ENCODE results near the gene USB1. TPM values are rescaled to one million over a fixed set of nuclear protein-coding genes. Genes with fewer than 3 reads are reported as not detected.
A peak's percentile ranks its signal among the peaks of the same experiment; 100 is the strongest.

USB1 gene
- total RNA-seq, 4 donors from 2014 or later = 21.3 to 63.4 (median 45.2) TPM

DNA sequence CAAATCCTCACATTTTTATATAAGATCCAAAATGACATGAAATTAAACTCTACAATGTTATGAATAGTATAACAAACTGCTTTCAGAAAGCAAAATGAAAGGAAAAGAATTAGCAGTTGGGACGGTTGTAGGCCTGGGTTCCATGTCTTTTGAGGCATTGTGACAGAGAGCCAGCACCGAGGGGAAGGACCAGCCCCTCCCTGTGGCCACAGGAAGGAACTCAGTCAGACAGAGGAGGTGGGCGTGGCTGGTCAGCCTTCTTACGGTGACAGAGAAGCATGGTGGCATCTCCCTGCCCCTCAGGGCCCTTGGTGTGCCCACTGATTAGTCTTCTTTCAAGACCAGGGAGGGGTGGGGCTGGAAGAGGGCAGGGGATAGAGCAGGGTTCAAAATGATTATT lies 6.4 kb upstream of the USB1 start:
- in situ Hi-C loops (cut with MboI; ENCODE audit: low pct_ligation_motif_present in 1 of 4, low pct_unique_long_range_greater_than_20kb in 1 of 4, low sequenced_read_pairs in 3 of 4) = no loop called here
- H3K27me3 ChIP-seq = no peaks in the 10 kb centered on the region
- 23% methylated on average over 4 of the region's 4 CpGs; no CpG with 5 or more reads in 1 of the 2 donors for WGBS, 2 donors (ENCODE audit: low coverage in 1 of 2)
- no peak overlapping the region for H3K4me3 ChIP-seq
- no peak overlapping the region for H3K27ac ChIP-seq
- TF ChIP-seq EP300 (IDR thresholded peaks at IDR 0.05; ENCODE audit: low read depth) = no peak
- TF ChIP-seq POLR2AphosphoS5 (IDR thresholded peaks at IDR 0.05) = no peak
- TF ChIP-seq, protein P1, sequence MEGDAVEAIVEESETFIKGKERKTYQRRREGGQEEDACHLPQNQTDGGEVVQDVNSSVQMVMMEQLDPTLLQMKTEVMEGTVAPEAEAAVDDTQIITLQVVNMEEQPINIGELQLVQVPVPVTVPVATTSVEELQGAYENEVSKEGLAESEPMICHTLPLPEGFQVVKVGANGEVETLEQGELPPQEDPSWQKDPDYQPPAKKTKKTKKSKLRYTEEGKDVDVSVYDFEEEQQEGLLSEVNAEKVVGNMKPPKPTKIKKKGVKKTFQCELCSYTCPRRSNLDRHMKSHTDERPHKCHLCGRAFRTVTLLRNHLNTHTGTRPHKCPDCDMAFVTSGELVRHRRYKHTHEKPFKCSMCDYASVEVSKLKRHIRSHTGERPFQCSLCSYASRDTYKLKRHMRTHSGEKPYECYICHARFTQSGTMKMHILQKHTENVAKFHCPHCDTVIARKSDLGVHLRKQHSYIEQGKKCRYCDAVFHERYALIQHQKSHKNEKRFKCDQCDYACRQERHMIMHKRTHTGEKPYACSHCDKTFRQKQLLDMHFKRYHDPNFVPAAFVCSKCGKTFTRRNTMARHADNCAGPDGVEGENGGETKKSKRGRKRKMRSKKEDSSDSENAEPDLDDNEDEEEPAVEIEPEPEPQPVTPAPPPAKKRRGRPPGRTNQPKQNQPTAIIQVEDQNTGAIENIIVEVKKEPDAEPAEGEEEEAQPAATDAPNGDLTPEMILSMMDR (IDR thresholded peaks at IDR 0.05) = peak; percentile 6 to 32 (median 20)
- TF ChIP-seq POLR2A (IDR thresholded peaks at IDR 0.05) = no peak
- intact Hi-C loops (cut with DNase I; ENCODE audit: low total_unique reads) = loop anchor here (10.0 kb wide), 1 partner anchor 420 kb away; no protein-coding TSS in a partner anchor
- H3K36me3 ChIP-seq = peaks cover 0 to 15% (median 3%) of the 10 kb centered on the region in 4 donors
- DNase-seq = peak; percentile 51
- no peaks in the 10 kb centered on the region for H3K9me3 ChIP-seq
- peaks cover 0 to 27% (median 9%) of the 10 kb centered on the region in 4 donors for H3K4me1 ChIP-seq

DNA sequence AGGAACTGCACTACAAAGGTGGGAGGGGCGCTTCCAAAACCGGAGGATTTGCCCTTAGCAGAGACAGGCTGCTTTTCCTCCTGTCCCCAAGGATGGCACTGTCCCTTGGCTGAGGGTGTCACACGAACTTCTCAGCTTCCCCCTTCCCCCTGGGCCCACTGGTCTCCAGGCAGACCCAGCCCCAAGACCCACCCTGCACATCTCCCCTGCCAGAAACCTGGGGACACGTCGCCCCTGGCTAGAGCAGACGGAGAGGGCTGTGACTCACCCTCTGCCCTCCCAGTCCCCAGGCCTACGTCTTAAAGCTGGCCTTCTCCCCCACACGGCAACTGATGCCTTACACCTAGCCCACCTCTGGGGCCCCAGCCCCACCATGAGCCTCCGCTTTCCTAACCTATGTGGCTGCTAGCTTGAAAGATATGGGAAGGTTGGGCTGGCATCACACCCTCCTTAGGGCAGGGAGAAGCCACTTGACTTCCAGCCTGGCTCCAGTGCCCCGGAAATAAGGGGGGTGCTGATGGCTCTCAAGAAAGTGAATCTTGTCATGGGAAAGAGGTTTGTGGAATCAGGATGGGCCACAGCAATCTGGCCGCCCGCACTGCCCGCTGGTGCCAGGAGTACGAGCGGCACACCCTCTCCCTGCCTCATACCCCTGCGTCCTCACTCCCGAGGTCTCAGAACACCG lies 5.3 kb upstream of the USB1 start:
- WGBS, 2 donors (ENCODE audit: low coverage in 1 of 2) = 92% methylated on average over 18 of the region's 18 CpGs; no CpG with 5 or more reads in 1 of the 2 donors
- Histone ChIP-seq H3K4me3 (no peak overlapping the region), H3K9me3 (no peaks in the 10 kb centered on the region), H3K4me1 (peaks cover 0 to 29% (median 12%) of the 10 kb centered on the region in 4 donors), H3K36me3 (peaks cover 0 to 15% (median 3%) of the 10 kb centered on the region in 4 donors), H3K27ac (no peak overlapping the region), H3K27me3 (no peaks in the 10 kb centered on the region)
- no peak for DNase-seq
- in situ Hi-C loops (cut with MboI; ENCODE audit: low pct_ligation_motif_present in 1 of 4, low pct_unique_long_range_greater_than_20kb in 1 of 4, low sequenced_read_pairs in 3 of 4) = no loop called here
- intact Hi-C loops (cut with DNase I; ENCODE audit: low total_unique reads) = loop anchor here (10.0 kb wide), 1 partner anchor 421 kb away; no protein-coding TSS in a partner anchor
- no peak for TF ChIP-seq POLR2AphosphoS5 (IDR thresholded peaks at IDR 0.05)
- no peak for TF ChIP-seq POLR2A (IDR thresholded peaks at IDR 0.05)
- TF ChIP-seq, protein P1 (IDR thresholded peaks at IDR 0.05) = no peak
- TF ChIP-seq EP300 (IDR thresholded peaks at IDR 0.05; ENCODE audit: low read depth) = no peak

DNA sequence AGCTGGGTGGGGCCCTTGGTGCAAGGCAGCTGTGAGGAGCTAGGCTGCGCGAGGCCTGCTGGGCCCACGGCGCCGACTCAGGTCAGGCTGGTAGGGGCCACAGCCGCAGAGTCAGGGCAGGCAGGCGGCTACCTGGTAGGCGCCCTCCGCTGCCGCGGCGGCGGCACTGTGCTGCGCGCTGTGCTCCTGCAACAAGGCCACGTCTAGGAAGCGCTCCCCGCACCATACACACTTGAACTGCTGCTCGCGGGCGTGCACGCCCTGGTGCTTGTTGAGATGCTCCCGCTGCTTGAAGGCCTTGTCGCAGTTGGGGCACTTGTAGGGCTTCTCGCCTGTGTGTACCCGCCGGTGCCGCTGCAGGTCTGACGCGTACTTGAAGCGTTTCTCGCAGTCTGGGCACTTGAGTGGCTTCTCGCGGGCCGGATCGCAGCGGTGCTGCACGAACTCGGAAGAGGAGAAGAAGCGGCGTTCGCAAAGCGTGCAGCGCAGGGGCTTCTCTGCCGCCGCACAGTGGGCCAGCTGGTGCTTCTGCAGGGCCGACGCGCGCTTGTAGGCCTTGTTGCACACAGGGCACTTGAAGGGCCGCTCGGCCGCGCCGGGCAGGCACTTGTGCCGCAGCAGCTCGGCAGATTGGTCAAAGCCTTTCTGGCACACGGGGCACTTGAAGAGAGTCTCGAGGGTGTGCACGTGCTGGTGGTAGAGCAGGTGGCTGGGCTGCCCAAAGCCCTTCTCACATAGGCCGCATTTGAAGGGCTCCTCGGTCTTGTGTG lies 4.6 kb upstream of the USB1 start:
- Histone ChIP-seq H3K27ac (no peak overlapping the region), H3K27me3 (no peaks in the 10 kb centered on the region), H3K9me3 (no peaks in the 10 kb centered on the region), H3K4me3 (no peak overlapping the region), H3K36me3 (peaks cover 0 to 15% (median 3%) of the 10 kb centered on the region in 4 donors), H3K4me1 (peaks cover 0 to 30% (median 13%) of the 10 kb centered on the region in 4 donors)
- intact Hi-C loops (cut with DNase I; ENCODE audit: low total_unique reads) = loop anchor here (10.0 kb wide), 1 partner anchor 422 kb away; no protein-coding TSS in a partner anchor
- in situ Hi-C loops (cut with MboI; ENCODE audit: low pct_ligation_motif_present in 1 of 4, low pct_unique_long_range_greater_than_20kb in 1 of 4, low sequenced_read_pairs in 3 of 4) = no loop called here
- TF ChIP-seq POLR2A (IDR thresholded peaks at IDR 0.05) (no peak), POLR2AphosphoS5 (IDR thresholded peaks at IDR 0.05) (no peak), EP300 (IDR thresholded peaks at IDR 0.05; ENCODE audit: low read depth) (no peak)
- TF ChIP-seq, protein P1 (IDR thresholded peaks at IDR 0.05) = no peak
- DNase-seq = no peak
- WGBS, 2 donors (ENCODE audit: low coverage in 1 of 2) = 96% methylated on average over 52 of the region's 62 CpGs; no CpG with 5 or more reads in 1 of the 2 donors

DNA sequence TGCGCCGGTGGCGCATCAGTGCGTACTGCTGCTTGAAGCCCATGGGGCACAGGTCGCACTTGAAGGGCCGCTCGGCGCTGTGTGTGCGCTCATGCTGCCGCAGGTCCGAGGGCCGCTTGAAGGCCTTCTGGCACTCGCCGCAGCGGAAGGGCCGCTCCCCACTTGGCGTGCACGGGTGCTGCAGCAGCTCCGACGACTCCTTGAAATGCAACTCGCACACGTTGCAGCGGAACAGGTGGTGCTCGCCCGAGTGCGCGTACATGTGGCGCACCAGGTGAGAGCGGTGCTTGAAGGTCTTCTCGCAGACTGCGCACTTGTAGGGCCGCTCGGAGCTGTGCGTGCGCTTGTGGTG lies 4.1 kb upstream of the USB1 start:
- DNase-seq = no peak
- WGBS, 2 donors (ENCODE audit: low coverage in 1 of 2) = 98% methylated on average over 31 of the region's 35 CpGs; no CpG with 5 or more reads in 1 of the 2 donors
- Histone ChIP-seq H3K9me3 (no peaks in the 10 kb centered on the region), H3K4me1 (peaks cover 0 to 36% (median 17%) of the 10 kb centered on the region in 4 donors), H3K4me3 (no peak overlapping the region), H3K36me3 (peaks cover 0 to 15% (median 3%) of the 10 kb centered on the region in 4 donors), H3K27ac (no peak overlapping the region), H3K27me3 (no peaks in the 10 kb centered on the region)
- intact Hi-C loops (cut with DNase I; ENCODE audit: low total_unique reads) (loop anchor here (10.0 kb wide), 1 partner anchor 422 kb away; no protein-coding TSS in a partner anchor), in situ Hi-C loops (cut with MboI; ENCODE audit: low pct_ligation_motif_present in 1 of 4, low pct_unique_long_range_greater_than_20kb in 1 of 4, low sequenced_read_pairs in 3 of 4) (no loop called here)
- no peak for TF ChIP-seq POLR2AphosphoS5 (IDR thresholded peaks at IDR 0.05)
- TF ChIP-seq, protein P1 (IDR thresholded peaks at IDR 0.05) = no peak
